GM23338 (cell line): ENCODE results near the gene NBAS. TPM values are rescaled to one million over a fixed set of nuclear protein-coding genes. Genes with fewer than 3 reads are reported as not detected.

Source experiments
- ATAC-seq: fragments of 200-7000 bp; cut with Tn5 transposase; 3 replicates; pipeline ENCODE4 v1.9.1; 2020
- DNase-seq: peaks from one replicate; pipeline ENCODE4 v3.0.0-alpha.2; 2015; ENCODE audit warnings: low spot score
- H2AFZ ChIP-seq: fragments of 200-600 bp; sonication (generic); 2 replicates; pipeline ENCODE4 v1.8.0; 2016; ENCODE audit warnings: antibody characterized with exemption, mild to moderate bottlenecking, moderate library complexity
- H3F3A ChIP-seq: fragments of 200-600 bp; sonication (generic); replicated peaks from 2 replicates; pipeline ENCODE4 v1.8.0; 2017; ENCODE audit warnings: antibody characterized with exemption, mixed run types, low read depth
- H3K27ac ChIP-seq: fragments of 200-600 bp; sonication (generic); 2 replicates; pipeline ENCODE4 v1.6.1; 2016; ENCODE audit warnings: low read depth
- H3K27me3 ChIP-seq: fragments of 200-600 bp; sonication (generic); 2 replicates; pipeline ENCODE4 v1.8.0; 2016; ENCODE audit warnings: mild to moderate bottlenecking, mixed run types, moderate library complexity; ENCODE audit not compliant: insufficient read depth
- H3K36me3 ChIP-seq: fragments of 200-600 bp; sonication (generic); 2 replicates; pipeline ENCODE4 v1.8.0; 2016; ENCODE audit warnings: mild to moderate bottlenecking; ENCODE audit not compliant: insufficient read depth
- H3K4me1 ChIP-seq: fragments of 200-600 bp; sonication (generic); 2 replicates; pipeline ENCODE4 v1.8.0; 2016; ENCODE audit warnings: mild to moderate bottlenecking, moderate library complexity; ENCODE audit not compliant: insufficient read depth
- H3K4me2 ChIP-seq: fragments of 200-600 bp; sonication (generic); 2 replicates; pipeline ENCODE4 v1.7.1; 2017; ENCODE audit warnings: mixed run types
- H3K4me3 ChIP-seq: fragments of 200-600 bp; sonication (generic); 2 replicates; pipeline ENCODE4 v1.6.1; 2016; ENCODE audit warnings: mixed run types
- H3K79me2 ChIP-seq: fragments of 200-600 bp; sonication (generic); replicated peaks from 2 replicates; pipeline ENCODE4 v1.8.0; 2017; ENCODE audit warnings: mild to moderate bottlenecking; ENCODE audit not compliant: insufficient read depth
- H3K9me2 ChIP-seq: fragments of 200-600 bp; sonication (generic); 2 replicates; pipeline ENCODE4 v1.8.0; 2017; ENCODE audit not compliant: insufficient read depth
- H4K20me1 ChIP-seq: fragments of 200-600 bp; sonication (generic); replicated peaks from 2 replicates; pipeline ENCODE4 v1.8.0; 2017; ENCODE audit warnings: mild to moderate bottlenecking; ENCODE audit not compliant: insufficient read depth
- H3K27ac Mint-ChIP-seq: 2 replicates; pipeline ENCODE4 v1.8.0; 2020; ENCODE audit warnings: inconsistent platforms, mild to moderate bottlenecking, moderate library complexity, mixed read lengths
- H3K27me3 Mint-ChIP-seq: 3 replicates; pipeline ENCODE4 v1.8.0; 2022; ENCODE audit warnings: low read depth, mild to moderate bottlenecking, moderate library complexity, mixed read lengths, inconsistent platforms; ENCODE audit not compliant: insufficient read depth, poor library complexity
- H3K36me3 Mint-ChIP-seq: 3 replicates; pipeline ENCODE4 v1.8.0; 2021; ENCODE audit warnings: low read depth, mild to moderate bottlenecking, inconsistent platforms, moderate library complexity, mixed read lengths
- H3K4me1 Mint-ChIP-seq: 3 replicates; pipeline ENCODE4 v1.8.0; 2020; ENCODE audit warnings: mild to moderate bottlenecking, inconsistent platforms, mixed read lengths
- H3K4me3 Mint-ChIP-seq: 3 replicates; pipeline ENCODE4 v1.8.0; 2021; ENCODE audit warnings: moderate library complexity, mild to moderate bottlenecking, inconsistent platforms, mixed read lengths
- H3K9me3 Mint-ChIP-seq: 3 replicates; pipeline ENCODE4 v1.8.0; 2020; ENCODE audit warnings: moderate library complexity, mild to moderate bottlenecking, inconsistent platforms, mixed read lengths
- CREB1 ChIP-seq: fragments of 250-450 bp; sonication (Bioruptor Pico); IDR thresholded peaks from 2 replicates; pipeline ENCODE4 v1.5.0; 2020; ENCODE audit warnings: low read depth, mild to moderate bottlenecking, moderate library complexity
- CTCF ChIP-seq, 2 experiments: fragments of 200-600 bp in 1 of 2; sonication (generic) in 1 of 2; conservative IDR thresholded peaks; 2 replicates each; pipeline versions ENCODE4 v1.5.1 to v1.6.1; 2016 to 2017; ENCODE audit warnings: antibody characterized with exemption in 2 of 2, low read depth in 2 of 2, mild to moderate bottlenecking in 2 of 2, moderate library complexity in 1 of 2
- ETS1 ChIP-seq: IDR thresholded peaks from 2 replicates; pipeline ENCODE4 v1.6.1; 2016; ENCODE audit warnings: antibody characterized with exemption
- EZH2 ChIP-seq: fragments of 200-600 bp; sonication (generic); IDR thresholded peaks from one replicate; pipeline ENCODE4 v1.8.0; 2017; ENCODE audit warnings: antibody characterized with exemption, mild to moderate bottlenecking, low read depth; ENCODE audit not compliant: unreplicated experiment
- EZH2phosphoT487 ChIP-seq: fragments of 200-600 bp; sonication (generic); IDR thresholded peaks from one replicate; pipeline ENCODE4 v1.8.1; 2018; ENCODE audit warnings: antibody characterized with exemption; ENCODE audit not compliant: unreplicated experiment
- JUNB ChIP-seq: IDR thresholded peaks from one replicate; pipeline ENCODE4 v1.6.1; 2016; ENCODE audit warnings: antibody characterized with exemption; ENCODE audit not compliant: unreplicated experiment
- NANOG ChIP-seq: IDR thresholded peaks from 2 replicates; pipeline ENCODE4 v1.6.1; 2016; ENCODE audit warnings: antibody characterized with exemption, borderline replicate concordance
- POLR2AphosphoS5 ChIP-seq: IDR thresholded peaks from 2 replicates; pipeline ENCODE4 v1.6.1; 2016; ENCODE audit warnings: antibody characterized with exemption, low read depth
- REST ChIP-seq: IDR thresholded peaks from one replicate; pipeline ENCODE4 v1.6.1; 2018; ENCODE audit warnings: antibody characterized with exemption; ENCODE audit not compliant: unreplicated experiment
- STAT1 ChIP-seq: IDR thresholded peaks from one replicate; pipeline ENCODE4 v1.6.1; 2016; ENCODE audit warnings: antibody characterized with exemption; ENCODE audit not compliant: unreplicated experiment
- ZNF114 ChIP-seq: fragments of 250-450 bp; sonication (Bioruptor Pico); IDR thresholded peaks from 2 replicates; pipeline ENCODE4 v1.5.0; 2020; ENCODE audit warnings: mild to moderate bottlenecking, moderate library complexity
- ZNF462 ChIP-seq: fragments of 250-450 bp; sonication (Bioruptor Pico); IDR thresholded peaks from 2 replicates; pipeline ENCODE4 v1.5.0; 2020; ENCODE audit warnings: mild to moderate bottlenecking, moderate library complexity
- polyA plus RNA-seq: library from polyadenylated mRNA; unstranded; fragments of >200 nt; fragmentation: Nextera tagmentation; extraction: Ambion mirVana; gene quantifications from 2 replicates; pipeline ENCODE4 v1.2.1, GENCODE V29; 2016
- total RNA-seq: library from RNA; depleted of rRNA; stranded (reverse); fragments of >200 nt; shearing (Covaris generic); gene quantifications from 2 replicates; pipeline ENCODE4 v1.2.3, GENCODE V29; 2014

NBAS gene
- total and polyA plus RNA-seq, 2 experiments from 2014 or later: 24.8 to 38.9 TPM

GRCh38 chr2:15556311-15556930, 4.7 kb downstream of the NBAS start:
- no peaks in the 10 kb centered on the region for H3K9me2 ChIP-seq
- Mint-ChIP-seq H3K27me3 (no peaks in the 10 kb centered on the region), H3K9me3 (no peaks in the 10 kb centered on the region), H3K36me3 (0 out of 3 replicates have a peak, but pooled peaks cover 3% of the 10 kb centered on the region), H3K4me1 (peaks cover 7% of the 10 kb centered on the region), H3K4me3 (no peak overlapping the region), H3K27ac (no peak overlapping the region)
- peaks cover 4% of the 10 kb centered on the region; the same call in 1 of the 2 replicates for H3K4me1 ChIP-seq
- H2AFZ ChIP-seq: no peak overlapping the region
- H3K4me3 ChIP-seq: no peak overlapping the region
- no peak for ATAC-seq
- H3K79me2 ChIP-seq: peaks cover 24% of the 10 kb centered on the region
- H3K4me2 ChIP-seq: no peak overlapping the region
- no peak for TF ChIP-seq CTCF (conservative IDR thresholded peaks at IDR 0.05; ENCODE audit: low read depth in 2 of 2)
- TF ChIP-seq EZH2: no peak
- TF ChIP-seq STAT1: no peak
- TF ChIP-seq CREB1 (CRISPR knock-in tag): no peak
- TF ChIP-seq POLR2AphosphoS5: no peak
- no peak for TF ChIP-seq NANOG
- TF ChIP-seq ZNF462 (CRISPR knock-in tag): no peak
- no peak for TF ChIP-seq EZH2phosphoT487
- TF ChIP-seq REST: no peak
- TF ChIP-seq JUNB: no peak
- no peak for TF ChIP-seq ETS1
- TF ChIP-seq ZNF114: no peak
- H3K27me3 ChIP-seq: no peaks in the 10 kb centered on the region
- H3F3A ChIP-seq: no peaks in the 10 kb centered on the region
- no peak overlapping the region for H3K27ac ChIP-seq
- peaks cover 4% of the 10 kb centered on the region for H3K36me3 ChIP-seq
- DNase-seq: no peak
- H4K20me1 ChIP-seq: no peaks in the 10 kb centered on the region
